Ectodermal cell (in vitro differentiated cells): ENCODE results near the gene CACHD1.

Source experiments
- H3K27ac ChIP-seq: 2 replicates; pipeline ENCODE4 v1.7.0; 2013; ENCODE audit warnings: mild to moderate bottlenecking, low read depth, low read length; ENCODE audit not compliant: insufficient read depth, poor library complexity, severe bottlenecking
- H3K27me3 ChIP-seq: 2 replicates; pipeline ENCODE4 v1.7.0; 2013; ENCODE audit warnings: mild to moderate bottlenecking, low read length; ENCODE audit not compliant: insufficient read depth, control insufficient read depth, poor library complexity, severe bottlenecking
- H3K36me3 ChIP-seq: one replicate; pipeline ENCODE4 v1.7.0; 2013; ENCODE audit warnings: low read length; ENCODE audit not compliant: control insufficient read depth, insufficient read depth
- H3K4me1 ChIP-seq: one replicate; pipeline ENCODE4 v1.7.0; 2013; ENCODE audit warnings: low read length; ENCODE audit not compliant: control insufficient read depth, insufficient read depth
- H3K4me3 ChIP-seq: 2 replicates; pipeline ENCODE4 v1.7.0; 2013; ENCODE audit warnings: low read depth, low read length, control low read depth; ENCODE audit not compliant: insufficient read depth
- H3K9me3 ChIP-seq: 2 replicates; pipeline ENCODE4 v1.7.0; 2013; ENCODE audit warnings: mild to moderate bottlenecking, low read length, moderate library complexity; ENCODE audit not compliant: control insufficient read depth
- WGBS, 2 experiments: methylation state at CpG; one replicate each; pipeline ENCODE4 v1.1.7; 2013; ENCODE audit warnings: missing lambda C conversion rate in 2 of 2; 5-methylcytosine and 5-hydroxymethylcytosine counted together

The CACHD1 gene

GRCh38 chr1:64681043-64681442 is 211.1 kb downstream of the CACHD1 start:
- H3K9me3 ChIP-seq, result no peaks in the 10 kb centered on the region
- 96% methylated on average over 5 of the region's 5 CpGs for WGBS, 2 experiments
- peaks cover 78% of the 10 kb centered on the region for H3K36me3 ChIP-seq
- no peaks in the 10 kb centered on the region for H3K27me3 ChIP-seq
- no peak overlapping the region for H3K27ac ChIP-seq
- no peaks in the 10 kb centered on the region for H3K4me1 ChIP-seq
- H3K4me3 ChIP-seq, result no peak overlapping the region

GRCh38 chr1:64683419-64683818 is 213.5 kb downstream of the CACHD1 start:
- Histone ChIP-seq H3K9me3 (no peaks in the 10 kb centered on the region), H3K27me3 (no peaks in the 10 kb centered on the region), H3K27ac (no peak overlapping the region), H3K4me3 (no peak overlapping the region), H3K36me3 (peaks cover 61% of the 10 kb centered on the region), H3K4me1 (no peaks in the 10 kb centered on the region)
- 90 to 93% methylated on average over 2 of the region's 2 CpGs for WGBS, 2 experiments

- H3K9me3 ChIP-seq, result no peaks in the 10 kb centered on the region
- WGBS, 2 experiments, result 91 to 95% methylated on average over 1 of the region's 1 CpG
- H3K4me3 ChIP-seq, result no peak overlapping the region
- no peaks in the 10 kb centered on the region for H3K27me3 ChIP-seq
- peaks cover 60% of the 10 kb centered on the region for H3K36me3 ChIP-seq
- no peaks in the 10 kb centered on the region for H3K4me1 ChIP-seq
- H3K27ac ChIP-seq, result no peak overlapping the region
Observed at GRCh38 chr1:64685217-64685616, 215.3 kb downstream of the CACHD1 start.

GRCh38 chr1:64685765-64686341 is 215.9 kb downstream of the CACHD1 start:
- 90 to 93% methylated on average over 6 of the region's 6 CpGs for WGBS, 2 experiments
- Histone ChIP-seq H3K9me3 (no peaks in the 10 kb centered on the region), H3K27ac (no peak overlapping the region), H3K4me1 (no peaks in the 10 kb centered on the region), H3K36me3 (peaks cover 60% of the 10 kb centered on the region), H3K27me3 (no peaks in the 10 kb centered on the region), H3K4me3 (no peak overlapping the region)

- no peaks in the 10 kb centered on the region for H3K4me1 ChIP-seq
- H3K27me3 ChIP-seq, result no peaks in the 10 kb centered on the region
- H3K9me3 ChIP-seq, result no peaks in the 10 kb centered on the region
- WGBS, 2 experiments, result 81 to 93% methylated on average over 5 to 7 of the region's 7 CpGs
- H3K36me3 ChIP-seq, result peaks cover 61% of the 10 kb centered on the region
- no peak overlapping the region for H3K4me3 ChIP-seq
- H3K27ac ChIP-seq, result no peak overlapping the region
Observed at GRCh38 chr1:64686828-64687724, 217.1 kb downstream of the CACHD1 start.

GRCh38 chr1:64687725-64688327 is 217.9 kb downstream of the CACHD1 start:
- 98 to 99% methylated on average over 3 of the region's 3 CpGs for WGBS, 2 experiments
- Histone ChIP-seq H3K27me3 (no peaks in the 10 kb centered on the region), H3K4me1 (no peaks in the 10 kb centered on the region), H3K36me3 (peaks cover 56% of the 10 kb centered on the region), H3K9me3 (no peaks in the 10 kb centered on the region), H3K27ac (no peak overlapping the region), H3K4me3 (no peak overlapping the region)

- Histone ChIP-seq H3K9me3 (no peaks in the 10 kb centered on the region), H3K4me1 (no peaks in the 10 kb centered on the region), H3K27ac (no peak overlapping the region), H3K36me3 (peaks cover 43% of the 10 kb centered on the region), H3K4me3 (no peak overlapping the region), H3K27me3 (no peaks in the 10 kb centered on the region)
- WGBS, 2 experiments, result 91 to 94% methylated on average over 7 of the region's 7 CpGs
Observed at GRCh38 chr1:64691626-64692025, 221.7 kb downstream of the CACHD1 start.

- Histone ChIP-seq H3K27me3 (no peaks in the 10 kb centered on the region), H3K4me1 (no peaks in the 10 kb centered on the region), H3K36me3 (peaks cover 43% of the 10 kb centered on the region), H3K4me3 (no peak overlapping the region), H3K9me3 (no peaks in the 10 kb centered on the region), H3K27ac (no peak overlapping the region)
- 0% methylated on average over 1 of the region's 1 CpG for WGBS, 2 experiments
Observed at GRCh38 chr1:64692911-64693310, 223.0 kb downstream of the CACHD1 start.

GRCh38 chr1:64693406-64693805 is 223.5 kb downstream of the CACHD1 start:
- Histone ChIP-seq H3K27me3 (no peaks in the 10 kb centered on the region), H3K4me3 (no peak overlapping the region), H3K4me1 (no peaks in the 10 kb centered on the region), H3K27ac (no peak overlapping the region), H3K9me3 (no peaks in the 10 kb centered on the region), H3K36me3 (peaks cover 38% of the 10 kb centered on the region)
- 91 to 97% methylated on average over 5 of the region's 5 CpGs for WGBS, 2 experiments

- 94 to 97% methylated on average over 3 of the region's 3 CpGs for WGBS, 2 experiments
- Histone ChIP-seq H3K4me3 (no peak overlapping the region), H3K4me1 (peaks cover 5% of the 10 kb centered on the region), H3K9me3 (no peaks in the 10 kb centered on the region), H3K27ac (no peak overlapping the region), H3K27me3 (no peaks in the 10 kb centered on the region), H3K36me3 (peaks cover 7% of the 10 kb centered on the region)
Observed at GRCh38 chr1:64696879-64697278, 226.9 kb downstream of the CACHD1 start.
